Activated naive CD4-positive, alpha-beta T cell treated with anti-CD3 and anti-CD28 coated beads, Interleukin-2, amount 10 ng/mL, durations not matched to agents 7 days and 5 days (primary cell): ENCODE results near the gene LEMD1.
"Not testable (repeated sequence)": the region's sequence is repeated elsewhere in the genome, so short reads cannot be mapped to it uniquely, and the experiment has no call there.

Experiments used
- CTCF ChIA-PET: fragments of 350-600 bp; sonication (Branson Sonifier 250); formaldehyde crosslinking; loops from one replicate; lab custom pipeline; 2021; ENCODE audit warnings: antibody characterized with exemption; lab: Charles Lee
- DNase-seq: peaks from one replicate; pipeline ENCODE4 v3.0.0-alpha.2; 2020
- H3K27ac Mint-ChIP-seq: one replicate; pipeline ENCODE4 v1.8.0; 2021; ENCODE audit warnings: mild to moderate bottlenecking, moderate library complexity, mixed read lengths
- H3K27me3 Mint-ChIP-seq: one replicate; pipeline ENCODE4 v1.8.0; 2021; ENCODE audit warnings: mild to moderate bottlenecking, mixed read lengths
- H3K36me3 Mint-ChIP-seq: one replicate; pipeline ENCODE4 v1.8.0; 2021; ENCODE audit warnings: mixed read lengths
- H3K4me1 Mint-ChIP-seq: one replicate; pipeline ENCODE4 v1.8.0; 2021; ENCODE audit warnings: mixed read lengths
- H3K4me3 Mint-ChIP-seq: one replicate; pipeline ENCODE4 v1.8.0; 2021; ENCODE audit warnings: mild to moderate bottlenecking, moderate library complexity, mixed read lengths
- H3K9me3 Mint-ChIP-seq: one replicate; pipeline ENCODE4 v1.8.0; 2021; ENCODE audit warnings: mixed read lengths

The LEMD1 gene

DNA sequence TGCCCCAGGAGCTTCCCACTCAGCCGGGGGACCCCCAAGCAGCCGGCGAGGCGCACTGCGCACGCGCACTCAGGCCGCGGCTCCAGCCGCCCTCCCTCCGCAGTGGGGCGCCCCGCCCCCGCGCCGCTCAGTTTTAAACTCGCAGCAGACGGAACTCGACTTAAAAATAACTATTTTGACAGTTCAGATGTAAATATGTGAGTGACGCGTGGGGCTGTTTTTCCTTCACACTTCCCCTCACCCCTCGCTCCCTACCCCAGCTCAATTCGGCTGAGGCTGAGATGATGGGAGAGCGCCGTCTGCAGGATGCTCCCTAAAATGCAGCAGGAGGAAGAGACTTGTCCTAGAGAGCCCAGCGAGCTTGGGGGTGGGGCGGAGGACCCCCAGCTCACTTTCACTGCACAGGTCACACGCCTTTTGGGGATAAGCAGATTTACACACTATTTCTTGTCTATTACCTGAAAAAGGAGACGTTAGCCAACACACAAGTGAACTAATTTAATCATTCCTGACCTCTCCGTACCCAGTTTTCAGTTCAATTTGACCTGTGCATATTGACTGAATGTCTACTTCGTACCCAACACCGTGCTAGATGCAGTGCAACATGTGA lies 8.9 kb upstream of the LEMD1 start:
- CTCF ChIA-PET = interaction anchor here (0.6 to 4.2 kb wide), 14 partner anchors 9 to 113 kb away, joined by 3 to 36 read pairs (median 4); partner anchors contain the start of genes KLHDC8A and LEMD1

GRCh38 chr1:205429762-205430695 lies 8.2 kb upstream of the LEMD1 start:
- Mint-ChIP-seq H3K27ac (no peak overlapping the region), H3K4me3 (peak overlapping the region; percentile 74), H3K4me1 (peaks cover 9% of the 10 kb centered on the region), H3K9me3 (no peaks in the 10 kb centered on the region), H3K36me3 (no peaks in the 10 kb centered on the region), H3K27me3 (peaks cover 81% of the 10 kb centered on the region)
- CTCF ChIA-PET = interaction anchor here (0.9 to 4.2 kb wide), 12 partner anchors 8 to 157 kb away, joined by 3 to 36 read pairs (median 6); partner anchors contain the start of genes KLHDC8A and LEMD1
- no peak for DNase-seq

More for the DNA sequence above, 8.9 kb upstream of the LEMD1 start:
- Mint-ChIP-seq H3K27me3 (peaks cover 82% of the 10 kb centered on the region), H3K4me1 (peaks cover 9% of the 10 kb centered on the region), H3K27ac (peak overlapping the region; percentile 26), H3K36me3 (no peaks in the 10 kb centered on the region), H3K9me3 (no peaks in the 10 kb centered on the region), H3K4me3 (peak overlapping the region; percentile 74)
- peak; percentile 71 for DNase-seq

DNA sequence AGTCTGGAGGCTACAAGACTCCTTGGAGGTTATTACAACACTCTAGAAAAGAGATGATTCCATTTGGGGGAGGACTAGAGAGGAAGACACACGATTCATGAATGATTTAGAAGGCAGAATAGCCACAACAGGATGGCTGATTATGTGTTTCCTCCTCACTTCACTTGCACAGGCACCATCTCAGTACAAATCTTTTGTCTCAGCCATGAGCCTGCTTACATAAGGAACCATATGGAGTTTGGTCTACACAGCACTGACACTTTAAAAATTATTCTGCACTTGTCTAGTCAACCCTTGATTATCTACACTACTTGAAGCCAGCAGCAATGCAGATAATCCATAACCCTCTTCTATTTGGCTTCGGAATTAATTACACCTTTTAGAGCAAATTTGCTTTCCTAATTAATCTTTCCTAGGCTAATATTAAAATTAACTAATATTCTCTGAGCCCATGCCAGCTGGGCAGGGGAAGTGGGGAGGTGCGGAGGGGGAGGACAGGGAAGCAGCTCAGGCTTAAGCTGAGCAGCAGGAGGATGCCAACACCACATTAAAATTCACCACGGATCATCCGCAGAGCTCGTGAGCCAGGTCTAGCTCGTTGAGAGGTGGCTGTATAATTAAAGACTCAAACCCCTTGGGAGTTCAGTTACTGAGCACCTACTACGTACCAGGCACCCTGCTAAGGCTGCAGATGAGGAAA lies 3.2 kb upstream of the LEMD1 start:
- Mint-ChIP-seq H3K4me1 (no peaks in the 10 kb centered on the region), H3K9me3 (no peaks in the 10 kb centered on the region), H3K27me3 (peaks cover 59% of the 10 kb centered on the region), H3K27ac (no peak overlapping the region), H3K36me3 (no peaks in the 10 kb centered on the region), H3K4me3 (no peak overlapping the region)
- no peak for DNase-seq
- CTCF ChIA-PET = interaction anchor here (0.7 to 3.8 kb wide), 3 partner anchors 29 to 169 kb away, joined by 3 to 23 read pairs (median 4); no protein-coding TSS in a partner anchor

- H3K4me1 Mint-ChIP-seq = no peaks in the 10 kb centered on the region
- H3K4me3 Mint-ChIP-seq = no peak overlapping the region
- peaks cover 53% of the 10 kb centered on the region for H3K27me3 Mint-ChIP-seq
- H3K9me3 Mint-ChIP-seq = no peaks in the 10 kb centered on the region
- H3K27ac Mint-ChIP-seq = no peak overlapping the region
- CTCF ChIA-PET = interaction anchor here (1.1 to 2.9 kb wide), 5 partner anchors 9 to 100 kb away, joined by 4 to 6 read pairs (median 5); no protein-coding TSS in a partner anchor
- no peak for DNase-seq
- H3K36me3 Mint-ChIP-seq = no peaks in the 10 kb centered on the region
Observed at GRCh38 chr1:205423814-205424399, 2.1 kb upstream of the LEMD1 start.

- Mint-ChIP-seq H3K4me1 (no peaks in the 10 kb centered on the region), H3K9me3 (no peaks in the 10 kb centered on the region)
Observed at GRCh38 chr1:205422993-205423642, 1.3 kb upstream of the LEMD1 start.

DNA sequence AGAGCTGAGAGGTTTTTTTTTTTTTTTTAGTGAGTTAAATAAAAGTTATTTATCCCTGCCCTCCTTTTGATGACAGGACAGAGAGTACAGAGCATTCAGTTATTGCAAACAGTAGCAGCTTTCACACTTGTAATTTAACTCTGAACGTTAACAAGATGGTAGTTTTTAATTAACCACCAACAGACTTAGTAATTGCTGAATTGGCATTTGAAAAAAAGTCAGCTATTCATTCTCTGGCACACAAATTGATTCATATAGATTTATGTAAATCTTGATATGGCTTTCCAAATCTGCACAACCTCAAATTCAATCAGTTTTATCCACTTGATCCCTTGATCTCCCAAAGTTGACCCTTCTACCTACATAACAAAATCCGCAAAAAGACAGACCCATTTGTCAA lies 918 bp downstream of the LEMD1 start:
- H3K27me3 Mint-ChIP-seq = peaks cover 35% of the 10 kb centered on the region

More at GRCh38 chr1:205422993-205423642, 1.3 kb upstream of the LEMD1 start:
- H3K4me3 Mint-ChIP-seq = no peak overlapping the region
- peaks cover 47% of the 10 kb centered on the region for H3K27me3 Mint-ChIP-seq
- H3K27ac Mint-ChIP-seq = no peak overlapping the region
- no peak for DNase-seq
- H3K36me3 Mint-ChIP-seq = no peaks in the 10 kb centered on the region
- CTCF ChIA-PET = interaction anchor here (1.3 to 2.9 kb wide), 4 partner anchors 8 to 101 kb away, joined by 5 to 10 read pairs (median 6); no protein-coding TSS in a partner anchor

DNA sequence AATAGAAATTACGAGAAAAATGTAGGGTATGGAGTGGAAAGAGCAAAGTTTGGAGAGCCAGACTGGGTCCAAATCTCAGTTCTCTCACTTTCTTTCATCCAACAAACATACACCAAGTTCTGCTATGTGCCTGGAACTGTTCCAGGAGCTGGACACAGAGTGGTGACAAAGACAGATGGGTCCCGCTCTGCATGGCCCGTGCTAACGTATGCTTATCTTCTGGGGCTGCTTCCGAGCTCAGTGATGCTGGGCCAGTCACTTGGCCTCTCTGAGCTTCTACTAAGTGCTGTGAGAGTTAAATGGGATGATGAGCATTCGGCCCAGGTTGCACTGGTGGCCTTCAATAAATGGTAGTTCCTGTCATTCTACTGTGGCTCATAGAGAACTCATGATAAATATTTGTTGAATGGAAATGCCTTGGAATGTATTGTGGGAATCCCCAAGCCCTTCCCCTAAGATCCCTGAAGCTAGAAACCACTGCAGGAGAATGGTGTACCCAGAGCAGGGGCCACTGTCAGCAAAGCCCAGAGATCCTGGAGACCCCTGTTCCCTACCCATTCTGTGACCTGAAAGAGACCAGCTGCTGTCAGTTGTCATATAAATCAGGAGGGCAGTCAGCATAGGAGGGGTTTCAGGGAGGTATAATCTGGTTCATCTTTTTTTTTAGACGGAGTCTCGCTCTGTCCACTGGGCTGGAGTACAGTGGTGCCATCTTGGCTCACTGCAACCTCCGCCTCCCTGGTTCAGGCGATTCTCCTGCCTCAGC lies 3.8 kb downstream of the LEMD1 start:
- CTCF ChIA-PET = no interaction called here
- no peak for DNase-seq
- Mint-ChIP-seq H3K27me3 (peaks cover 37% of the 10 kb centered on the region), H3K4me3 (no peak overlapping the region), H3K36me3 (no peaks in the 10 kb centered on the region), H3K4me1 (no peaks in the 10 kb centered on the region), H3K9me3 (no peaks in the 10 kb centered on the region), H3K27ac (no peak overlapping the region)

More for the DNA sequence above, 918 bp downstream of the LEMD1 start:
- Mint-ChIP-seq H3K4me3 (no peak overlapping the region), H3K27ac (no peak overlapping the region), H3K4me1 (no peaks in the 10 kb centered on the region), H3K9me3 (no peaks in the 10 kb centered on the region), H3K36me3 (no peaks in the 10 kb centered on the region)
- CTCF ChIA-PET = interaction anchor here (0.9 to 2.6 kb wide), 2 partner anchors 10 to 498 kb away, joined by 3 to 10 read pairs; no protein-coding TSS in a partner anchor
- DNase-seq = no peak

- Mint-ChIP-seq H3K36me3 (no peaks in the 10 kb centered on the region), H3K27me3 (peaks cover 40% of the 10 kb centered on the region), H3K9me3 (no peaks in the 10 kb centered on the region), H3K4me3 (no peak overlapping the region), H3K4me1 (no peaks in the 10 kb centered on the region), H3K27ac (no peak overlapping the region)
- CTCF ChIA-PET = interaction anchor here (1.1 to 2.9 kb wide), 4 partner anchors 10 to 108 kb away, joined by 3 to 12 read pairs (median 4); no protein-coding TSS in a partner anchor
- DNase-seq = no peak
Observed at GRCh38 chr1:205416322-205416721, 5.5 kb downstream of the LEMD1 start.

- Mint-ChIP-seq H3K36me3 (no peaks in the 10 kb centered on the region), H3K4me1 (peaks cover 9% of the 10 kb centered on the region), H3K27me3 (peaks cover 54% of the 10 kb centered on the region), H3K4me3 (no peak overlapping the region), H3K9me3 (no peaks in the 10 kb centered on the region), H3K27ac (no peak overlapping the region)
- CTCF ChIA-PET = interaction anchor here (1.6 kb wide), 1 partner anchor 76 kb away, joined by 4 read pairs; no protein-coding TSS in a partner anchor
- no peak for DNase-seq
Observed at GRCh38 chr1:205410581-205411298, 11.1 kb downstream of the LEMD1 start.

DNA sequence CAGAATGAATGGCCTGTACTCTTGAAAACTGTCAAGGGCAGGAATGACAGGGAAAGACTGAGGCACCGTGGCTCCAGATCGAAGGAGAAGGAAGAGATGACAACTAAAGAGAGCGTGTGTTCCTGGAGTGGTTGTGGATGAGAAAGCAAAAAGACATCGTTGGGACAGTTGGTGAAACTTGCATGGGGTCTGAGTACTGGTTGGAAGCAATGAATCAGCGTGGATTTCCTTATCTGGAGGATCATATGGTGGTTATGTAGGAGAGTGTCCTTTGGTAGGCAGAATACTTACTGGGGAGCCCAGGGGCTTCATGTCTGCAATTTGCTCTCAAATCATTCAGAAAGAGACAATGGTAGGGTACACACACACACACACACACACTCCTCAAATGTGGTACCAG lies 13.9 kb downstream of the LEMD1 start:
- CTCF ChIA-PET = interaction anchor here (1.6 kb wide), 1 partner anchor 54 kb away, joined by 3 read pairs; no protein-coding TSS in a partner anchor
- H3K4me1 Mint-ChIP-seq = peaks cover 9% of the 10 kb centered on the region
- DNase-seq = no peak
- H3K4me3 Mint-ChIP-seq = no peak overlapping the region
- H3K36me3 Mint-ChIP-seq = peaks cover 2% of the 10 kb centered on the region
- peaks cover 2% of the 10 kb centered on the region for H3K9me3 Mint-ChIP-seq
- no peak overlapping the region for H3K27ac Mint-ChIP-seq
- peaks cover 40% of the 10 kb centered on the region for H3K27me3 Mint-ChIP-seq

- CTCF ChIA-PET = interaction anchor here (1.2 kb wide), 2 partner anchors 79 to 82 kb away, joined by 3 to 6 read pairs; no protein-coding TSS in a partner anchor
Observed at GRCh38 chr1:205406252-205406651, 15.6 kb downstream of the LEMD1 start.

DNA sequence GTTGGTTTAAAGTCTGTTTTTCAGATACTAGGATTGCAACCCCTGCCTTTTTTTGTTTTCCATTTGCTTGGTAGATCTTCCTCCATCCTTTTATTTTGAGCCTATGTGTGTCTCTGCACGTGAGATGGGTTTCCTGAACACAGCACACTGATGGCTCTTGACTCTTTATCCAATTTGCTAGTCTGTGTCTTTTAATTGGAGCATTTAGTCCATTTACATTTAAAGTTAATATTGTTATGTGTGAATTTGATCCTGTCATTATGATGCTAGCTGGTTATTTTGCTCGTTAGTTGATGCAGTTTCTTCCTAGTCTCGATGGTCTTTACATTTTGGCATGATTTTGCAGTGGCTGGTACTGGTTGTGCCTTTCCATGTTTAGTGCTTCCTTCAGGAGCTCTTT lies 17.4 kb downstream of the LEMD1 start:
- H3K27ac Mint-ChIP-seq, H3K36me3 Mint-ChIP-seq, H3K9me3 Mint-ChIP-seq, H3K4me1 Mint-ChIP-seq, CTCF ChIA-PET, H3K4me3 Mint-ChIP-seq, DNase-seq: not testable (repeated sequence)
- peaks cover 34% of the 10 kb centered on the region for H3K27me3 Mint-ChIP-seq

More at GRCh38 chr1:205406252-205406651, 15.6 kb downstream of the LEMD1 start:
- DNase-seq = peak; percentile 27
- H3K36me3 Mint-ChIP-seq, H3K4me1 Mint-ChIP-seq, H3K27ac Mint-ChIP-seq, H3K4me3 Mint-ChIP-seq, H3K9me3 Mint-ChIP-seq: not testable (repeated sequence)
- H3K27me3 Mint-ChIP-seq = peaks cover 39% of the 10 kb centered on the region
